ENCODE results near the gene LRRC75B.
"Not testable (repeated sequence)": the region's sequence is repeated elsewhere in the genome, so short reads cannot be mapped to it uniquely, and the experiment has no call there.

LRRC75B gene

DNA sequence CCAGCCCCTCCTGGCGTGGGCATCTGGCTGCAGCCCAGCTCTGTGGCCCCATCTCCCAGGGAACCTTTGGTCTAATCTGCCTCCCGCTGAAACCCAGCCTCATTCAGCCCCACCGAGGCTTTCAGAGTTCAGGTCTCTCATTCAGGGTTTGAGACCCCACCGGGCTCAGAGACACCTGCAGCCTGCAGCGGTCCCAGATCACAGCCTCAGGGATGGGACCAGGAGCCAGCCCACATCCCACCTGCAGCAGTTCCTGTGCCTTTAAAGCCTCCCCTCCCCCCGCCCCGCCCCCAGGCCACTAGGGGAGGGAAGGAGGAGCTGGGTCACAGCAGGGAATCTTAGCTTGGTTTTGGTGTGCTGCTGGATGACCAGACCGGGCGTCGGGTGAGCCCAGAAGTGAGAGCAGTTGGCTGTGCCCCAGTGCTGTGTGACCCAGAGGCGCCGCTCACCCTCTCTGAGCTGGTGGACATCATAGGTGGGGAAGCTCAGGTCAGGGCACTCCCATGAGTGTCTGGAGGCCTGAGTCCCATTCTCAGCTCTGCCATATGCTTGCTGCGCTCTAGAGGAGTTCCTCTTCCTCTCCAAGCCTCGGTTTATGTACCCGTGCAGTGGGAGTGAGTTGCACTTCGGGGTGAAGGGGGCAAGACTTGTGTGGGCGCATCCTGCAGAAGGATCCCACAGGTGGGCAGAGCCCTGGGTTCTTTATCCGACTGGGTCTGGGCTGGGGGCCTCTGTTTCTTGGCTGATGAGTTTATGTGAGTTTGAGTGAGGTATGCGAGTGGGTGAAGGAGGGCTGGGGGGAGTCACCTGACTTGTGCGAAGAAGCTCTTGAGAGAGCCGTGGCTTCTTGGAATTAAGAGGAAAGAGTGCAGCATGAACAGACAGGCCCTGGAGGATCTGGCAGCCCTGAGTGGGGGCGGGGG lies 10.2 kb upstream of the LRRC75B start, which contains the start of gene GGT1:
Gene GGT1, plus strand, starts transcription at position 347 of the 923 bp plus-strand sequence. CDS start 7,889 bp downstream, outside the sequence.
- not testable (repeated sequence) for FAIRE-seq
- peak; percentile 71 for DNase-seq (ENCODE audit: low spot score)

DNA sequence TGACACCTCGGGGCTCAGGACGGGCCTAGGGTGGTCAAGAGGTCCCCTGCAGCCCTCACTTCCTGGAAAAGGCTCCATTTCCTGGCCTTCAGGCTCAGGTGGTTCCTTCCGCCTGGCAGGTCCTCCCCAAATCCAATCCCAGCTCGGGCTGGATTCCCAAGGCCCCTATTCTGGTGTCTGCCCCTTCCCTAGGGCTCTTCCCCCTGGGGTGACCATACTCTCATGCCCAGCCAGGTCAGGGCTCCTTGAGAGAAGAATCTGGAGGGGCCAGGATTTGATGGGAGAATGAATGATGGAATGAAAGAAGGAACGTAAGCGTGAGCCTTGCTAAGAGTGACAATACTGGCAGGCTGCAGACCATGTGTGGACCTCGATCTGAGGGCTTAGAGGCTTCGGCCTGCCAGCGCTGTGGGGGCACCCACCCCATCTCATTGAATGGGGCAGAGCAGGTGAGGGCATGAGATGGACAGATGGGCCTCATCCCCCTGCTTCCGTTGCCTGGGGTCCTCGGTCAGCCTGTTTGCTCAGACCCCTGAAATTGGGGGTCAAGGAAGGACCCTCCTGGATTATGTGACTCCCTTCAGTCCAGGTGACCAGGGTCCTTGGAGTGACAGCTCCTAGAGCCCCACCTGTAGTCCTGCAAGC lies 9.4 kb upstream of the LRRC75B start:
- not testable (repeated sequence) for FAIRE-seq; DNase-seq (ENCODE audit: low spot score)

DNA sequence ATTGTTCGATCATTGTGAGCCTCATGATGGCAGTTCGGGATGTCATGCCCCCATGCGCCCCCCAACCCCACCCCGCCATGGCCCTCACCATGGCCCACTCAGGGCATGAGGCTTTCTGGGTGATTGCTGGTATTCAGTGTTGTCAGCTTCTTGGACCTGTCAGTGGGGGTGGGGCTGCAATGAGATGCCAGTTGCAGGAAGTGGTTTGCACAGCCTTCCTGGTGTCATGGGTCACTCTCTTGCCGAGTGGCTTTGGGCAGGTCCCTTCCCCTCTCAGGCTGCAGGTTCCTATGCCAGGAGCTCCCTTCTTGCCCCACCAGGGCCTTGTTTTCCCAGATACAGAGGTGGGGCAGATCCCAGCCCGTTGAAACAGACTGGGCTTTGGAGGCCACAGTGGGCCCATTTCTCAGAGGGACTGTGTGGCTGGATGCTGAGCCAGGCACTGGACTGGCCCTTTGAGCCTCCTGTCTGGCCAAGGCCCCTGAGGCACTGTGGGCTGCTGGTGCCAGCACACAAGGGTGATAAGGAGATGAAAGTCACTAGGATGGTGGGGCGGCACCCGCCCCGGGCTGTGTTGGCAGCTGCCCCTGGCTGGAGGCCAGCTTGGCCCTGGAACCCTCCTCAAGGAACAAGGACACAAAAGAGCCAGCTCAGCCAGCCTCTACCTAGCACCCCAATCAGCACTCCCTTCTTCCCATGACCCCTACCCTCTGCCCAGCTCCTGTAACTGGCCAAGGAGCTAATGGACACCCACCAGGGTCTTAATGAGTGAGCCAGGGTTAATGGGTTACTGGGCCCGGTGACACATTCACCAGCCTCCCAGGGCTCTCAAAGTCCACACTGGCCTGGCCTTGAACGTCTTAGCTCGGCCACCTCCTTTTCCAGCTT lies 8.6 kb upstream of the LRRC75B start:
- DNase-seq (ENCODE audit: low spot score) (peak; percentile 71), FAIRE-seq (peak; percentile 93)

DNA sequence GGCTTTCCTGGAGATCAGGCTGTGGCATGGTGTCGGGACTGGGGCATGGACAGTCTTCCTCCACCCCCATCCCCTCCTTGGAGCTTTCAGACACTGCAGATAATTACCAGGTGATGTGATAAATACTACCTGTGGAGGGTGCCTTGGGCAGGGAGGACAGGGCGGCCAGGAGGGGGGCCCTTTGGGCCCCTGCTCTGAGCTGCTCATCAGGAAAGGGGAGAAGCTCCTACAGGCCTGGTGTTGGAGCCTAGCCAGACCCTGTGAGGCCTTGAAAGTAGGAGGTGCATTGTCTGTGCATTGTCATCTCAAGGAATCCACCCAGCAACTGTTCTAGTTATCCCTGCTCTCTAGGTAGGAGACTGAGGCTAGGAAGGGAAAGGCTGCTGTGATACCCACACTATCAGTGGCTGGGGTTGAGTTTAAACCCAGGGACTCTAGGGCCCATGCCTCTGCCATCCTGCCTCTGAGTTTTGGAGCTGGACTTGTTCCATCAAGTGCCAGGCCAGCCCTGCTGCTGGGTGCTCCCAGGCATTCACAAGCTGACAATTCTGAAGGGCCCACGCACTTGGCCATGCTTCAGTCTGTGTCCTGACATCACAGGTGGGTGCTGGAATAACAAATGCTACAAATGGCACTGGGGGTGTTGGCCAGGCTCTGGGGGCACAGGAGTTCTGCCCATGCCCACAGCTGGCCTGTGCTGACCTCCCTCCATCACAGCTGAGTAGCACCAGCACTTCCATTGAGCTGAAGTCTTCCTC lies 7.3 kb upstream of the LRRC75B start:
- not testable (repeated sequence) for FAIRE-seq

GRCh38 chr22:24599514-24599913 lies 6.6 kb upstream of the LRRC75B start:
- DNase-seq (ENCODE audit: low spot score) (no peak), FAIRE-seq (no peak)

More for the DNA sequence above, 7.3 kb upstream of the LRRC75B start:
- DNase-seq (ENCODE audit: low spot score): not testable (repeated sequence)

DNA sequence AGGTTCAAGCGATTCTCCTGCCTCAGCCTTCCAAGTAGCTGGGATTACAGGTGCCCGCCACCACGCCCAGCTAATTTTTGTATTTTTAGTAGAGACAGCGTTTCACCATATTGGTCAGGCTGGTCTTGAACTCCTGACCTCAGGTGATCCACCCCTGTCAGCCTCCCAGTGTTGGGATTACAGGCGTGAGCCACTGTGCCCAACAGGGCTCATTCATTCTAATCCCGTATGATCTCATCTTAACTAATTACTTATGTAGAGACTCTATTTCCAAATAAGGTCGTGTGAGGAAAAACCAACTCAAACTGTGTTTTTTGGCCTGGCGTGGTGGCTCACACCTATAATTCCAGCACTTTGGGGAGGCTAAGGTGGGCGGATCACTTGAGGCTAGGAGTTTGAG lies 4.2 kb upstream of the LRRC75B start:
- FAIRE-seq; DNase-seq (ENCODE audit: low spot score): not testable (repeated sequence)

DNA sequence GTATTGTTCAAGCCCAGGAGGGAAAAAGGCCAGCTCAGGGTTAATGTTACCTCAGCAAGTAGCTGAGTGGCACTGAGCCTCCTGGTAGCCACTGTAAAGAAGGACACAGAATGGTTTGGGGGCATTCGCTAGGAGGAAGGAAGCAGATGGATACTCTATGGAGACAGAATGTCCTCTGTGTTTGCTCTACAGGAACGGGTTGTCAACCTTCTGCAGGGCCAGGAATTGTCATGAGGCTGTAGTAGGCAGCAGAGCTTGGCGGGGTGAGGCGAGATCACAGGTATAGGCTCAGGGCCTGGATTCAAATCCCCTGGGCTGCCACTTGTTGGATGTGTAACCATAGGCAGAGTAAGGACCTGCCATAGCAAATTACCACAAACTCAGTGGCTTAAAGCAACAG lies 3.0 kb upstream of the LRRC75B start:
- DNase-seq (ENCODE audit: low spot score) (no peak), FAIRE-seq (no peak)

GRCh38 chr22:24595228-24595627 lies 2.4 kb upstream of the LRRC75B start:
- FAIRE-seq (no peak), DNase-seq (ENCODE audit: low spot score) (no peak)

DNA sequence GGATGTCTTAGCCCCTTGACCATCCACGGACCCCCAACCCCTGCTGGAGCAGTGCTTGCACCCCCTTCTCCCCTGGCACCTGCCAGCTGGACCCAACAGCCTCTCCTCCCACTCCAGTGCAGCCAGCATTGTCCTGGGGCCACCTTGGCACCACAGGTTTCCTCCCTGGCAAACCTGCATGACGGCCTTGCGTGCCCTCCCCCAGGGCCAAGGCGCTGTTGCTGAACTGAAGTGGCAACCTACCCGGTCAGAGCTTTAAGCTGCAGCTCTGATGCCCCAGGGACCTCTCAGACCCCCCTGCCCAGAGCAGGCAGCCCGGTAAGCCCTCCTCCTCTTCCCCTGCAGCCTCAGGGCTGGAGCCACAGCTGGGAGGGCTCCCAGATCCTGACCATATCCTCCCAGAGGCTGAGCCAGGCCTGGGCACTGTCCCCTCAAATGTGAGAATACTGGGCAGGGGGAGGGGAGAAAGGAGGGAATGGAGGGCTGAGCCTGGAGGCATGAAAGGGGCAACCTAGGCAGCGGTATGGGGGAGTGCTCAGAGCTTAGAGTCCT lies 1.8 kb upstream of the LRRC75B start:
- no peak for DNase-seq (ENCODE audit: low spot score)
- no peak for FAIRE-seq

DNA sequence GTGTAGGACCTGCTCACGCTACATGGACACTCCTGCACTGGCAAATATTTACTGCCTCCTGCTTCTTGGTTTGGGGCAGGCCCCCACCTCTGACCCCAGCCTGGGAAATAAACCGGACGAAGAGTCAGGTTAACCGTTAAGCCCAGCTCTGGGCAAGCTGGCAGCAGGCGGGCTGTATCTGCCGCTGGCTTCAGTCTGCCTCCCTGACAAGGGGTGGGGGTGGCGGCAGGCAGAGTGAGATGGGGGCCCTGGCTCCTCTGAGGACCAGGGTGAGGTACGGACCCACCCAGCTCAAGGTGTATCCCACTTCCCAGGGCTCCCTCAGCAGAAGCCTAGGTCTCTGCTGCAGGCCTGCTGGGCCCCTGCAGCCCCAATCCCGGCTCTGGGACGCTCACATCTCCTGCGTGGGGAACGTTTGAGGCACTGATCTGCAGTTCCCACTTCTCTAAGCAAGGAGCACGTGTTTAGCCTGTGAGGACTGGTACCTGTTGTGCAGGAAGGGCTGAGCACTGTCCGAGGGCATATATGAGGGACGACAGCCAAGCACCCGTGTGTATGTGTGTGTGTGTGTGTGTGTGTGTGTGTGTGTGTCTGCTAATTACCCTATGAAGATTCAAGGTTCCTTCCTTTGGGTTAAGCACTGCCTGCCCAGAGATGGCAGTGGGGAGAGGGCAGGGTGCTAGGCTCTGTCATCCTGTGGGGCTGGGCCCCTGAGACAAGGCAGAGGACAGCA lies 1.1 kb upstream of the LRRC75B start:
- DNase-seq (ENCODE audit: low spot score) (peak; percentile 37), FAIRE-seq (peak; percentile 51)

- DNase-seq (ENCODE audit: low spot score); FAIRE-seq: not testable (repeated sequence)
Measured at GRCh38 chr22:24593559-24593835, 624 bp upstream of the LRRC75B start.

GRCh38 chr22:24592058-24592850 lies 619 bp downstream of the LRRC75B start:
- FAIRE-seq (no peak), DNase-seq (ENCODE audit: low spot score) (no peak)

DNA sequence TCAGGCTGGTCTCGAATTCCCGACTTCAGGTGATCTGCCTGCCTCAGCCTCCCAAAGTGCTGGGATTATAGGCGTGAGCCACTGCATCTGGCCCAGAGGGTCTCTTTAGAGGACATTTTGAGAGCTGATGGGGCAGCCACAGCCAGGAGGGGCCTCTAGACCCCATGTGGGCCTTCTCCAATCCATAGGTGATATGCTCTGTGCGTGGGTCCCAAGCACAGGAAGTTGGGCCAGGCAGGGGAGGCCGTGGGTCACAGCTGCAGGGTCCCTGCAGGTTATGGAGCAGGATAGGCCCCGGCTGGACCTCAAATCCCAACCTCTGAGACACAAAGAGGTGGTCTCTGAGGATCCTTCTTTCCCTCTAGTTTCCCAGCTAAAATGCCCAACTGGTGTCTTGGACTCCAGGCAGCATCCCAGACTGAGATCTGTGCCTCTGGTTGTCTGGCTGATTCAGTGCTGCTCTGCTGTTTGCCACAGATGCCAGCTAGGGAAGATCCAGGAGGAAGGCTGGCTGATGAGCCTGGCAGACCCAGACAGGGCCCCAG lies 1.5 kb downstream of the LRRC75B start:
- DNase-seq (ENCODE audit: low spot score) (no peak), FAIRE-seq (no peak)

DNA sequence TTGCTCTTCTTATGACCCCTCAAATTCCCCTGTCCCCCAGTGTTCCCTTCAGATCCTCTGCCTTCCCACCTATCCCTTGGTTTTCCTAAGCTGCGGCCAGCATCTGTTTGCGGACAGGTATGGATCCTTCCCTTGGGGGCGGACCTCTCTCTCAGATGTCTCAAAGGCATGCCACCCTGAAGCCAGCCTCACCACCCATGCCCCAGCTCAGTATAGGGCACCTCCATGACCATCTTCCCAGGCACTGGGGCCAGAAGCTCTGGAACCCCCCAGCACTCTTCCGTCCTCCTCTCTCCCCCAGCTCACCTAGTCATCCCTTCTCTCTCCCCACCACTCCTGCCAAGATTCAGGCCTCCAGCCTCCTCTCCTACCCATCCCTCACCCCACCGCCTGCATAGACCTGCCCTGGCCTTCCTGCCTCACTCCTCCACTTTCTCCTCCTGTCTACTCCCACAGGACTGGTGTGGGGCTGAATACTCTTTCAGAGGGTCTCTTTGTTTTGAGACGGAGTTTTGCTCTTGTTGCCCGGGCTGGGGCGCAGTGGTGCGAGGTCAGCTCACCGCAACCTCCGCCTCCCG lies 2.2 kb downstream of the LRRC75B start:
- no peak for DNase-seq (ENCODE audit: low spot score)
- no peak for FAIRE-seq

DNA sequence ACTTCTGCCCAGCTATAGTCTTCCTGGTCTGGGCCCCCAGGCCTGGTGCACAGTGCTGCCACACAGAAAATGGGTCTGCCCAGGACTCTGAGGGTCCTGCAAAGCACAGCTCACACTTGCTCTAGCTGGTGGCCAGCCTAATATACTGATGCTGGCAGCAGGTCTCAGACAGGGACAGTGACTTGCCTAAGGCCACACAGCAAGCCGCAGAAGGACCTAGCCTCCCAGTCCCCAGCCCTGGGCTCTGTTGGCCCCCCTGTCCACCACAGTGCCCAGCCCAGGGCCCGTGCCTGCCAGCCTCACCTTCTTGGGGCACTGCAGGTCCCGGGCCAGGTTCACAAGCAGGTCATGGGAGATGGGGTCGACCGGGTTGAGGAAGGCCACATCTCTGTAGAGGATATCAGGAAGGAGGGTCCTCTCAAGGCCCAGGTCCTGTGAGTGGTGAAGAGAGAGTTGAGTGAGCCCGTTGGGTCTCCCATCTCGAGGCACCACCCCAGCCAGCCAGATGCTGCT lies 3.3 kb downstream of the LRRC75B start:
- no peak for FAIRE-seq
- DNase-seq (ENCODE audit: low spot score): no peak

GRCh38 chr22:24588757-24589481 lies 4.0 kb downstream of the LRRC75B start:
- no peak for FAIRE-seq
- DNase-seq (ENCODE audit: low spot score): no peak

GRCh38 chr22:24588381-24588756 lies 4.5 kb downstream of the LRRC75B start:
- FAIRE-seq (no peak), DNase-seq (ENCODE audit: low spot score) (no peak)

GRCh38 chr22:24587948-24588347 lies 4.9 kb downstream of the LRRC75B start:
- DNase-seq (ENCODE audit: low spot score): no peak
- no peak for FAIRE-seq

All from RCC 7860 (cell line).